ENCODE data around the gene PSMB5.
A peak's percentile ranks its signal among the peaks of the same experiment; 100 is the strongest.

PSMB5 gene

DNA sequence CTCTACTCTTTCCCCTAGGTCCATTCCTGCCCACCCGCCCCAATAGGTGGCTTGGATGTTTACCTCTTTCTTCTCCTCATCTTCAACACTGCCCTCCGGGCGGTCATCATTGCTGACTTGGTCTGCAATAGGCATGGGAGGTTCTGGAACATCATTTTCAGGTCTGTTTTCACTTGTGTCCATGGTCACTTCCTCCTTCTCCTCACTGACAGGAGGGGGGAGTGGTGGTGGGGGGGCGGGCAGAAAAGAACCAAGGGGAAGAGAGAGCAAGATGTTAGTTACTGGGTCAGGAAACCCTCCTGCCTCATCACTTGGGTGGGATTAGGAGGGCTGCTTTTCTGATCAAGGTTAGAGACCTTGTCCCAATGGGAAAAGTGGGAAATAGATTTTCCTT is 34.7 kb upstream of the PSMB5 start:
- intact Hi-C loops (cut with DNase I; ENCODE audit: low total_unique reads), result no loop called here
- peaks cover 0 to 44% (median 28%) of the 10 kb centered on the region in 4 donors for H3K4me1 ChIP-seq
- H3K4me3 ChIP-seq, result no peak overlapping the region
- DNase-seq, result peak in 1 of 2 donors; percentile 53
- peaks cover 46 to 64% (median 57%) of the 10 kb centered on the region in 3 donors for H3K36me3 ChIP-seq
- H3K27me3 ChIP-seq, result no peaks in the 10 kb centered on the region
- peak overlapping the region in 1 of 2 donors; percentile 14 for H3K27ac ChIP-seq
- TF ChIP-seq, protein P1, sequence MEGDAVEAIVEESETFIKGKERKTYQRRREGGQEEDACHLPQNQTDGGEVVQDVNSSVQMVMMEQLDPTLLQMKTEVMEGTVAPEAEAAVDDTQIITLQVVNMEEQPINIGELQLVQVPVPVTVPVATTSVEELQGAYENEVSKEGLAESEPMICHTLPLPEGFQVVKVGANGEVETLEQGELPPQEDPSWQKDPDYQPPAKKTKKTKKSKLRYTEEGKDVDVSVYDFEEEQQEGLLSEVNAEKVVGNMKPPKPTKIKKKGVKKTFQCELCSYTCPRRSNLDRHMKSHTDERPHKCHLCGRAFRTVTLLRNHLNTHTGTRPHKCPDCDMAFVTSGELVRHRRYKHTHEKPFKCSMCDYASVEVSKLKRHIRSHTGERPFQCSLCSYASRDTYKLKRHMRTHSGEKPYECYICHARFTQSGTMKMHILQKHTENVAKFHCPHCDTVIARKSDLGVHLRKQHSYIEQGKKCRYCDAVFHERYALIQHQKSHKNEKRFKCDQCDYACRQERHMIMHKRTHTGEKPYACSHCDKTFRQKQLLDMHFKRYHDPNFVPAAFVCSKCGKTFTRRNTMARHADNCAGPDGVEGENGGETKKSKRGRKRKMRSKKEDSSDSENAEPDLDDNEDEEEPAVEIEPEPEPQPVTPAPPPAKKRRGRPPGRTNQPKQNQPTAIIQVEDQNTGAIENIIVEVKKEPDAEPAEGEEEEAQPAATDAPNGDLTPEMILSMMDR (IDR thresholded peaks at IDR 0.05), result no peak
- H3K9me3 ChIP-seq, result no peaks in the 10 kb centered on the region

DNA sequence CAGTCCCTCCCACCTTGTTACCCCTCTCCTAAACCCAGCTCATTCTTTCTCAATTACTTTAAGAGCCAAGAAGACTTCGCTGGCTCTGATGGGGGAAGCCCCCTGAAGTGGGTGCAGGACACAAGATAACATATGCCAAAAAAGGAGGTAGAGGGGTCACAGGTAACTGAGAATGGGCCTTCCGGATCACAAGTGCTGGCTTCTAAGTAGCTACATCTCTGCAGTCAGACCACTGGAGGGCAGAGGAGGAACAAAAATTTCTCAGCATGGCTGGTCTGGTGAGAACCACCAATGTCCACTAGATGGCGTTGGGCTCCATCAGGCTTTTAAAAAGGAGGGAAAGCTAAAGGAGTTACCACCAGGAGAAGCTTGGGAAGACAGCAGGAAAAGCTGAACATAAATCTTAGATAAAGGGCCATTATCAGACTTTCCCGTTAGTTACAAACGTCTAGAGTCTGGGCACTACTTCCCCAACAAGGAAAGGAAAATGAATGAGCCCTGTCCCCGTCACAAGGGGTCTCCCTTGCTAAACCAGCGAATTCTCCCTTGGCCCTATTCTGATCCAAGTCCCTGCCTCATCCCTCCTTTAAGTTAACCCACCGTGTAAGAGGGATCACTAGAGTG is 34.2 kb upstream of the PSMB5 start:
- intact Hi-C loops (cut with DNase I; ENCODE audit: low total_unique reads), result no loop called here
- no peak overlapping the region for H3K4me3 ChIP-seq
- DNase-seq, result peak; percentile 75 to 89

DNA sequence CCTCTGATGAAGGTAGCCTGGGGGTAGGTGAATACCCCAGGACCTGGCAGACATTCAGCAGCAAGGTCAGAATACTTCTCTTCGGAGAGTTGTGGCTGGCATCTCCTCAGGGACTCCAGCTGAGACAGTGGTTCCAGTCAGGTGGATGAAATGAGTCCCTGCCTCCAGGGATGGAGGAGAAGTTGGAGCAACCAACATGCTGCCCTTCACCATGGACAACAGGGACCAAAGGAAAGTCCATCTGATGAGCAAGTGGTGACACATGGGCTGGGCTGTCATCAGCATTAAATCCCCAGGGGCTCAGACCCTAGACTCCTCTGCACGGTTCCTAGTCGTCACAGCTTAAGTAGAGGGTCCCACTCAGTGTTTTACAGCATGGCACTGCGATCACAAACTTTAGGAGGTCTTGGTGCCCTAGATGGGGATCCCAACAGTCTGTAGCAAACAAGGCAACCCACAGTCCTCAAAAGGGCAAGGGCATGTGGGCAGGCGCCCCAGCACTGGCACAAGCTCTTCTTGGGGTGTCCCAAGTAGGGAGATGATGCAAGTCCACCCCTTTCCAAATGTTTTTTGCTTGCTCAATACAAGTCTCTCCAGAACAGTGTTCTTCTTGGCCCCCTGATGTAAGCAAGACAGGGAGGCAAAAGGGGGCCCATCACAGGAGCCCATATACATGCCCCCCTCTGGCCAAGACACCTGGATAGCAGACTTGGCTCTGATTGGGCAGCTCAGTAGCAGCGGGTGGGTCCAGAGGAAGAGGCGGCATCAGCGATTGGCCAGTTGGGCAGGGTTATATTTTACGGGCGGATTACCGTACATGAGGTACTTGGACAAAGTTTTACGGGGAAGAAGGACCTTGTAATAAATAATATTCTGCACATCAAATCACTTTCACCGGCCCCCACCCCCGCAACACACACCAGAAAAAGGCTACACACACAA is 33.4 kb upstream of the PSMB5 start:
- peak in 1 of 2 donors; percentile 63 for DNase-seq
- H3K4me3 ChIP-seq, result no peak overlapping the region
- peaks cover 50 to 64% (median 62%) of the 10 kb centered on the region in 3 donors for H3K36me3 ChIP-seq
- H3K27ac ChIP-seq, result peak overlapping the region in 1 of 2 donors; percentile 24
- intact Hi-C loops (cut with DNase I; ENCODE audit: low total_unique reads), result no loop called here
- H3K4me1 ChIP-seq, result peaks cover 0 to 49% (median 28%) of the 10 kb centered on the region in 4 donors
- TF ChIP-seq, protein P1 (IDR thresholded peaks at IDR 0.05), result no peak
- H3K9me3 ChIP-seq, result no peaks in the 10 kb centered on the region
- H3K27me3 ChIP-seq, result no peaks in the 10 kb centered on the region

More for the DNA sequence above, 34.2 kb upstream of the PSMB5 start:
- no peaks in the 10 kb centered on the region for H3K9me3 ChIP-seq
- H3K27ac ChIP-seq, result peak overlapping the region in 1 of 2 donors; percentile 24
- H3K4me1 ChIP-seq, result peaks cover 0 to 48% (median 28%) of the 10 kb centered on the region in 4 donors
- TF ChIP-seq, protein P1 (IDR thresholded peaks at IDR 0.05), result peak; percentile 94 to 96
- H3K36me3 ChIP-seq, result peaks cover 47 to 64% (median 58%) of the 10 kb centered on the region in 3 donors
- no peaks in the 10 kb centered on the region for H3K27me3 ChIP-seq

DNA sequence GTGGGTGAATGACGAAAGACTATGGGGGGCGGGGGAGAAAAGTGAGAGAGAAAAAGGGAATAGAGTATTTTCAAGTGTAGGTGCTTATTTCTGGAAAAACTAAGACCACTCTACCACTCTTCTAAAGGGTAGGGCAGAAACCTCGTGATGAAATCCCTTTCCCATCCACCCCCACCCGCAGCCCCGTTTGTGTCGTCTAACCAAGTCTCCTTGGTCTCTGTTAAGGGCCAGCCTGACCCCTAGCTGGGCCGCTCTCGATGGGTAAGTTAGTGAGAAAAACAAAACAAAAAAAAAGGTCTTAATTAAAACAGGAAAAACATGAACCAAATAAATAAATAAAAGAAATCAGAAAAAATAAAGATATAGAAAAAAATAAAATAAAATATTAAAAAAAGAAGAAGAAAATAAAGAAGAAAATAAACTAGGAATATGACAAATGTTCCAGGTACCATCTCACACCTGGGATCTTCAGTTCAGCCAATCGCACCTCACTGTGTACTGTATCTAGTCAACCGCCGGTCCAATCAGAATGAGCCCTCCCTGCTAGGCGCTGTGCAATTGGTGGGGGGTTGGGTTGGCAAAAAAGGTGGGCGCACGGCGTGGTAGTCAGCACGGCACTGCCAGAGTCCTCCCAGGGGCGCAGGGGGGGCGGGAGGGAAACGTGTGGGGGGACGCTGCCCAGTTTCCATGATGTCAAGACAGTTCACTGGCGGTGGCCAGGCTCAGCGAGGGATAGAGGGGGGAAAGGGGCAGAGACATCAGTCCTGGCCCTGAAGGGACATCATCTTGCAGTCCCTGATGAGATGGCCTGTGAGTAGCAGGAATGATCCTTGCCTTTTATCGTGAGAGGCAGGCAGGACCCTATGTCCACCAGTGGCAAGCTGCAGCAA is 32.4 kb upstream of the PSMB5 start:
- TF ChIP-seq, protein P1 (IDR thresholded peaks at IDR 0.05), result no peak
- no peak overlapping the region for H3K4me3 ChIP-seq
- H3K36me3 ChIP-seq, result peaks cover 54 to 67% (median 63%) of the 10 kb centered on the region in 3 donors
- peaks cover 0 to 52% (median 27%) of the 10 kb centered on the region in 4 donors for H3K4me1 ChIP-seq
- no peaks in the 10 kb centered on the region for H3K27me3 ChIP-seq
- DNase-seq, result peak in 1 of 2 donors; percentile 39
- no peak overlapping the region for H3K27ac ChIP-seq
- H3K9me3 ChIP-seq, result no peaks in the 10 kb centered on the region
- intact Hi-C loops (cut with DNase I; ENCODE audit: low total_unique reads), result no loop called here

DNA sequence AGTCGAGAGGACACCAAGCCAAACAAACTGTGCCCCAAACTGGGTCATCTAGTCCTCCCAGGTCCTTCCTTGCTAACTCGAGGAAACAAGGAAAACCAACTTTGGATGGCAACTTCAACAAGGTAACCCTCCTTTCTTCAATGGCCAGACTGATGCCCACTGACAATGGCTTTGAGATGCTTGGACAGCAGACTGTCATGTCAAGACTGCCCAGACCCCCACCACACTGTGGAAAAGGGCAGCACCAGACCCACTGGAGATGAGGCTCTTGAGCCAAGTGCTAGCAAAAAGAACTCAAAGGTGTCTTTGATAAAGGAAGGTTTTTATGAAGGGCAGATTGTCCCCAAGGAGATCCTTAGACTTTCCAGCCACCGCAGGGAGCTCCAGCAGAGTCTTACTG is 31.7 kb upstream of the PSMB5 start:
- Histone ChIP-seq H3K36me3 (peaks cover 57 to 74% (median 66%) of the 10 kb centered on the region in 3 donors), H3K27ac (no peak overlapping the region), H3K4me1 (peaks cover 0 to 48% (median 24%) of the 10 kb centered on the region in 4 donors), H3K9me3 (no peaks in the 10 kb centered on the region), H3K27me3 (no peaks in the 10 kb centered on the region), H3K4me3 (no peak overlapping the region)
- peak in 1 of 2 donors; percentile 12 for DNase-seq
- TF ChIP-seq, protein P1 (IDR thresholded peaks at IDR 0.05), result no peak
- intact Hi-C loops (cut with DNase I; ENCODE audit: low total_unique reads), result no loop called here
